Measurements from ENCODE around the gene SMAP2. TPM values are rescaled to one million over a fixed set of nuclear protein-coding genes. Genes with fewer than 3 reads are reported as not detected.
"Not testable (repeated sequence)": the region's sequence is repeated elsewhere in the genome, so short reads cannot be mapped to it uniquely, and the experiment has no call there.

SMAP2 gene
- 100 to 1,000 TPM; 166 to 280 (median 170) TPM for polyA plus RNA-seq

DNA sequence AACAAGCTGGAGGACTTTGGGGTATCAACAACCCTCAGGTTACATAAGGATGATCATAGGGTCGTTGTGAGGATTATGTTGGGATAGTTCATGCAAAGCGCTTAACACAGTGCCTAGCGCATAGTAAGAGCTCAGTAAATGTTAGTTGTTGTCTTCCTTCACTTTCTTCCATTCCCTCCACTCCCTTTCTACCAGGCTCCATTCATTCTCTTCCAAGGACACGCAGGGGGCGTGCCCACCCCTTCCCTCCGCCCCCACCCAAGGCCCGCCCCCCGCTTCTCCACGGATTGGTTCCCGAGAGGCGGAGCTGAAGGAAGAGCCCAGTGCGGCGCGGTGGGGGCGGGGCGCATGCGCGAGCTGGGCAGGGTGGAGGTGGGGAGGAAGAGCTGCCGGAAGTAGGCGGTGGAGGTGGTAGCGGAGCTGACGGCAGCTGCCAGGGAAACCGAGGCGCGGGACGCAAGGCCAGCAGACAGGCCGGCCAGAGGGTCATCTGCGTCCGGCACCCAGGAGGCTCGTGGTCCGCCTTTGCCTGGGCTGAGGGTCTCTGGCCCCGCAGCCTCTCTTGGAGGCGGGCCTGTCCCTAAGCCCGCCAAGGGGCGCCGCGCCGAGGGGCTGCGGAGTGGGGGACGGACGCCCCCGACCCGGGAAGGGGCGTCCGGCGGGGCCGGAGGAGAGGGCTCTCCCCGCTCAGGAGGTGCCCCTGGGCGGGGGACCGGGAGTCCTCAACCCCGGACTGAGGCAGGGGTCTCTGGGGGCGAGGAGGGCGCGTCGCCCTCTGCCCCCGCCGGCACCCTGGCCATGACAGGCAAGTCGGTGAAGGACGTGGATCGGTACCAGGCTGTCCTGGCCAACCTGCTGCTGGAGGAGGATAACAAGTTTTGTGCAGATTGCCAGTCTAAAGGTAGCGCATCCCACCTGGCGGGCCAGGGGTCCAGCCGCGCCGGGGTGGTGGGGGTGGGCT is at the start of gene SMAP2:
TSS of gene SMAP2 (plus strand) at position 405 of the 961 bp plus-strand sequence. CDS start at position 799, 394 bp downstream.
- Mint-ChIP-seq H3K4me1 (peaks cover 44 to 65% of the 10 kb centered on the region in 2 donors), H3K27me3 (ENCODE audit: low read depth in 3 of 3) (peaks cover 9 to 20% (median 13%) of the 10 kb centered on the region in 3 donors), H3K27ac (peak within 1 kb of the TSS; percentile 97 to 99 (median 98)), H3K4me3 (peak within 1 kb of the TSS; percentile 94 to 99 (median 97)), H3K36me3 (peaks cover 4 to 10% (median 6%) of the 10 kb centered on the region in 3 donors), H3K9me3 (no peaks in the 10 kb centered on the region)
- peak; percentile 96 to 97 (median 97) for DNase-seq

DNA sequence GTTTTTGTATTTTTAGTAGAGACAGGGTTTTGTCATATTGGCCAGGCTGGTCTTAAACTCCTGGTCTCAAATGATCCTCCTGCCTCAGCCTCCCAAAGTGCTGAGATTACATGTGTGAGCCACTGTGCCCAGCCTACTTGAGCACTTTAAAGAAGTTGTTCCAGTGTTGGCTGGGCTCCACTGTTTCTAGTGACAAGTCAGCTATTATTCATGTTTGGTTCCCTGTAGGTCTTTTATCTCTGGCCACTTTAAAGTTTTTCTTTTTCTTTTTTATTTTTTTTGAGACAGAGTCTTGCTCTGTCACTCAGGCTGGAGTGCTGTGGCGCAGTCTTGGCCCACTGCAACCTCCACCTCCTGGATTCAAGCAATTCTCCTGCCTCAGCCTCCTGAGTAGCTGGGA is 42.1 kb upstream of the SMAP2 start:
- H3K36me3 Mint-ChIP-seq; H3K27ac Mint-ChIP-seq; H3K27me3 Mint-ChIP-seq (ENCODE audit: low read depth in 3 of 3); H3K4me1 Mint-ChIP-seq; H3K9me3 Mint-ChIP-seq; DNase-seq; H3K4me3 Mint-ChIP-seq: not testable (repeated sequence)

DNA sequence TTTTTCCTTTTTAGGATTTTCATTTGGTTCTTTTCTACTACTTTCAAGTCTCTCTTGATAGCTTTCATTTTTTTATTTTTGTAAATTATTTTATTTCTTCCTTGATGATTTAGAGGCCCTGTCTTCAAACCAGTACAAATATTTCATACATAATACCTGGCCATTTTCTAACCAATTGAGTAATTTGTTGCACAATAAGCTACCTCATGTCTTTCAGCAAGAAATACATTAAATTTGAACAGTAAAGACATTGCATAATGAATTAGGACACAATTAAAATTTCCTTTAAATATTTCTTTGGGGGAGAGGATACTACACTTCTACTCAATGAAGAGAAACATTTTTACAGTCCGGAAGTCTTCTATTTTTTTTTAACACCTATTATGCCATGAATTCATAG is 40.8 kb upstream of the SMAP2 start:
- peaks cover 0 to 3% (median 0%) of the 10 kb centered on the region in 3 donors for H3K36me3 Mint-ChIP-seq

DNA sequence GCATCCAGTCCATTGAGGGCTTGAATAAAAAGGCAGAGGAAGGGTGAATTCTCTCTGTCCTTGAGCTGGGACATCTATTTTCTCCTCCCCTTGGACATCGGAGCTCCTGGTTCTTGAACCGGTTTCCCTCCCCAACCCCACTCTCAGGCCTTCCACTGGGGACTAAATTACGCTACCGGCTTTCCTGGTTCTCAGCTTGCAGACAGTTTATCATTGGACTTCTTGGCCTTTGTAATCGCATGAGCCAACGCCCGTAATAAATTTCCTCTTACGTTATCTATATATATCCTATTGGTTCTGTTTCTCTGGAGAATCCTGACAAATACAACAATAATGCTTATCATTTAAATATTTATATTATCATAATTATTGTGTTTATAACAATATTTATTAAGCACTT is 36.1 kb upstream of the SMAP2 start:
- H3K27me3 Mint-ChIP-seq (ENCODE audit: low read depth in 3 of 3) = peaks cover 0 to 8% (median 2%) of the 10 kb centered on the region in 3 donors
- H3K4me3 Mint-ChIP-seq = no peak overlapping the region
- H3K9me3 Mint-ChIP-seq = no peaks in the 10 kb centered on the region
- no peak overlapping the region for H3K27ac Mint-ChIP-seq
- peaks cover 3 to 7% of the 10 kb centered on the region in 2 donors for H3K4me1 Mint-ChIP-seq
- no peak for DNase-seq
- peaks cover 0 to 3% (median 0%) of the 10 kb centered on the region in 3 donors for H3K36me3 Mint-ChIP-seq

More for the DNA sequence above, 40.8 kb upstream of the SMAP2 start:
- no peak for DNase-seq
- Mint-ChIP-seq H3K27ac (no peak overlapping the region), H3K9me3 (no peaks in the 10 kb centered on the region), H3K4me1 (no peaks in the 10 kb centered on the region), H3K27me3 (ENCODE audit: low read depth in 3 of 3) (peaks cover 0 to 5% (median 2%) of the 10 kb centered on the region in 3 donors), H3K4me3 (no peak overlapping the region)

DNA sequence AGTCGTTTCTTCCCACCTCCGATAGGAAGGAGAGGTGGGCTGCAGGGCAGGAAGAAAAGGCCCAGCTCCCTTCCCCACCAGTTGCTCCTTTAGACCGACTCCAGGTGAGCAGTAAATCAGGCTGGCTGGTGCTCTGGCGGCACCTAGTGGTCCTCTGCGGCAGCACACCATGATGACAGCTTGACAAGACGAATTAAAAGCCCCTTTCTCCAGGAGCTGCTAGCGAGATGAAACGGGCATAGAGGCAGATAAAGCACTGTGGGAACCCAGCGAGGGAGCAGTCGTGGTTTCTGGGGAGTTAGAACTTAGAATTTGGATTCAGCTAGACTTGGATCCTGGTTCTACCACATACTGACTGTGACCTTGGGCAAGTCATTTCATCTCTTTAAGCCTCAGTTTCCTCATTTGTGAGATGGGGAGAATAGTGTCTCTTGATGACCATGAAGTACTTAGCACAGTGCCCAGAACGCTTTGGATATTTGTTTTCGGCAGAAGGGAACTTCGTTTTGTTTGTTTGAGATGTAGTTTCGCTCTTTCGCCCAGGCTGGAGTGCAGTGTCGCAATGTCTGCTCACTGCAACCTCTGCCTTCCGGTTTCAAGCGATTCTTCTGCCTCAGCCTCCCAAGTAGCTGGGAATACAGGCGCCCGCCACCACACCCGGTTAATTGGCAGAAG is 34.6 kb upstream of the SMAP2 start:
- Mint-ChIP-seq H3K36me3 (no peaks in the 10 kb centered on the region), H3K9me3 (no peaks in the 10 kb centered on the region), H3K4me1 (peaks cover 3 to 7% of the 10 kb centered on the region in 2 donors), H3K27me3 (ENCODE audit: low read depth in 3 of 3) (peaks cover 0 to 8% (median 4%) of the 10 kb centered on the region in 3 donors), H3K4me3 (peak overlapping the region in 3 of 5 donors; percentile 3 to 17 (median 6)), H3K27ac (peak overlapping the region in 3 of 6 donors; percentile 8 to 50 (median 12))
- peak; percentile 77 to 84 (median 80) for DNase-seq

DNA sequence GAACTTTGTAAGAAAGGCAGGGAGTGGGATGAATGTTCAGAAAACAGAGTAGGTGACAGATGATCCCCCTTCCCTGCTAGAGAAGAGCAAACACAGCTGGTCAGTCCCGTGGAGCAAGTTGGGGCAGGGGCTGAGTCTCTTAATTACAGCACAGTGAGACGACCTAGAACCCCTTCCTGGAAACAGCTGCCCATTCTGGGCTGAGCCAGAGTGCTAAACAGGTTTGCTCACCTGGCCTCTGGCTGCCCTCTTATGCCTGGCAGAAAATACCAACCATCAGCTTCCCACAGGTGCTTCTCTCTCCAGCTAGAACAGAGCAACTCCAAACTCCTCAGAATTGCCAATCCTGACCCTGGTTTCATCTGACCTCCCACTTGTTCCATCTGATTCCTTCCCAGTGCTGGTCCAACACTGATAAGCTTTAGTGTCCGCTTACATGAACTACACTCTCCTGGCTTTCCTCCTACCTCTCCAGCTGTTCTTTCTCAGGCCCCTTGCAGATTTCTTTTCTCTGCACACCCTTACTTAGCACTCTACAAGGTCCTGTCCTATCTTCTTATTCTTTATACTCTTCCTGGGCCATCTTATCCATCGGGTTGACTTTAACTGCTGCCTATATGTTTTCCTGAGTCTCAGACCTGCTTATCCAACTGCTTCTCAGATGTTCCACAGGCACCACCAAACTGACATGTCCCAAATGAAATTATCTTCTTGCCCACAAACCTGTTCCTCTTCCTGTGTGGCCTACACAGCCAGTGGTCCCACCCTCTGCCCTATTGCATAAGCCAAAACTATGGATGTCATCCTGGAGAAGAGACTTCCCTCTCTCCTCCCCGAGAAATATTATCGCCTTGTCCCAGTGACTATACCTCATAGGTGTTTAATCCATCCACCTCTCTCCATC is 33.9 kb upstream of the SMAP2 start:
- no peaks in the 10 kb centered on the region for H3K9me3 Mint-ChIP-seq
- peaks cover 2 to 4% (median 4%) of the 10 kb centered on the region in 3 donors for H3K27me3 Mint-ChIP-seq (ENCODE audit: low read depth in 3 of 3)
- H3K4me1 Mint-ChIP-seq = peaks cover 3 to 7% of the 10 kb centered on the region in 2 donors
- peak overlapping the region in 2 of 6 donors; percentile 16 to 53 for H3K27ac Mint-ChIP-seq
- DNase-seq = no peak
- no peak overlapping the region for H3K4me3 Mint-ChIP-seq
- H3K36me3 Mint-ChIP-seq = no peaks in the 10 kb centered on the region

DNA sequence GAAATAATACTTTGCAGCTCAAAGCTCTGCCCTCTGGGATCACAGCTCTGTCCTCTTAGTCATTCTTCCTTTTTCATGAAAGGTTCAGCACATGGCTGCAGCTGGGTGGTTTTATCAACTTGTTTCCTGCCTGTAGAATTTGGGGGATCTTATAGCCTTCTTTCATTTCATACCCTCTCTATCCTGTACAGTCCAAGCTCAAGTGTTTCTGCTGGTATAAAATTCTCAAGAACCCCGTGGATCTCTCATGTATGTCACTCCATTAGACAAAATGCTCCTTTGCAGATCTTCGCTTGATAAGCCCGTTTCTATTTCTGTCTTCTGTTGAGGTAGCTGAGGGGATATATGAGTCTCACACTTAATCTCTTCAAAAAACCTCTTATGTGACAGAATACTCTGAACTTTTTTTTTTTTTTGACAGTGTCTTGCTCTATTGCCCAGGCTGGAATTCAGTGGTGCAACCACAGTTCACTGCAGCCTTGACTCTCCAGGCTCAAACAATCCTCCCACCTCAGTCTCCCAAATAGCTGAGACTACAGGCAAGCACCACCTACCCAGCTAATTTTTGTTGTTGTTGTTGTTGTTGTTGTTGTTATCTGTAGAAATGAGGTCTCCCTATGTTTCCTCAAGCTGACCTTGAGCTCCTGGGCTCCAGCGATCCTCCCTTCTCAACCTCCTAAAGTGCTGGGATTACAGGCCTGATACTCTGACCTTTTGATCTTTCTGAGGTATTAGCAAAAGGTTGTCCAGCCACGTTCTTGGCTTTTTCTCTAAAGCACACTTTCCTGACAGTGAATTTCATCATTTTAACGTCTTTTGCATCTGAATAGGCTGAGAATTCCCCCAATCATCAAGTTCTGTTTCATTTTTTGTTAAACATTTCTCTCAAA is 31.8 kb upstream of the SMAP2 start:
- Mint-ChIP-seq H3K9me3 (no peaks in the 10 kb centered on the region), H3K36me3 (no peaks in the 10 kb centered on the region), H3K27me3 (ENCODE audit: low read depth in 3 of 3) (peaks cover 2 to 3% (median 3%) of the 10 kb centered on the region in 3 donors), H3K27ac (peak overlapping the region in 1 of 6 donors; percentile 13), H3K4me1 (peaks cover 3 to 7% of the 10 kb centered on the region in 2 donors), H3K4me3 (no peak overlapping the region)
- DNase-seq = no peak

DNA sequence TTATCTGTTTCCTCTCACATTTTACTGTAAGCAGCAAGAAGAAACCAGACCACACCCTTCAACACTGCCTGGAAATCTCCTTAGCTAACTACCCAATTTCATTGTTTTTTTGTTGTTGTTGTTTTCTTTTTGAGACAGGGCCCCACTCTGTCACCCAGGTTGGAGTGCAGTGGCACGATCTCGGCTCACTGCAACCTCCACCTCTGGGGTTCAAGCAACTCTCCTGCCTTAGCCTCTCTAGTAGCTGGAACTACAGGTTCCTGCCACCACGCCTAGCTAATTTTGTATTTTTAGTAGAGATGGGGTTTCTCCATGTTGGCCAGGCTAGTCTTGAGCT is 31.2 kb upstream of the SMAP2 start:
- H3K9me3 Mint-ChIP-seq; H3K4me1 Mint-ChIP-seq; H3K27me3 Mint-ChIP-seq (ENCODE audit: low read depth in 3 of 3); H3K4me3 Mint-ChIP-seq; H3K36me3 Mint-ChIP-seq; DNase-seq: not testable (repeated sequence)
- peak overlapping the region in 1 of 6 donors; percentile 5 for H3K27ac Mint-ChIP-seq

DNA sequence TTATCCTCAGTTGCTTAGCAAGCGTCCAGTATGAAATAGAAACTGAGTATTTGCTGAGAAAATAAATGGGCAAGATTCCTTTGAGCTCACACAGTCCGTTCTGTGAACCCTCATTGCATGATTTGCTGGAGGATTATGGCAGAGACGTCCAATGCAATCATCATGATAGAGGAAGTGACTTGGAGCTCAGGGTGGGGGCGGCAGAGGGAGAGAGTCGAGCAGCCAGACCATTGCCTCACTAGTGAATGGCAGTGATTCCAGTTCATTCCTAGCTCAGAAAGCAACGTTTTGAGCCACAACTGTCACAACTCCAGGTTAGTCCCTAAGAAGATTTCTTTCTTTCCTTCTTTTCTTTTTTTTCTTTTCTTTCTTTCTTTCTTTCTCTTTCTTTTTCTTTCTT is 28.9 kb upstream of the SMAP2 start:
- Mint-ChIP-seq H3K4me1 (no peaks in the 10 kb centered on the region), H3K27me3 (ENCODE audit: low read depth in 3 of 3) (peaks cover 3 to 4% (median 3%) of the 10 kb centered on the region in 3 donors), H3K4me3 (no peak overlapping the region), H3K36me3 (no peaks in the 10 kb centered on the region), H3K9me3 (no peaks in the 10 kb centered on the region), H3K27ac (no peak overlapping the region)
- DNase-seq = no peak

DNA sequence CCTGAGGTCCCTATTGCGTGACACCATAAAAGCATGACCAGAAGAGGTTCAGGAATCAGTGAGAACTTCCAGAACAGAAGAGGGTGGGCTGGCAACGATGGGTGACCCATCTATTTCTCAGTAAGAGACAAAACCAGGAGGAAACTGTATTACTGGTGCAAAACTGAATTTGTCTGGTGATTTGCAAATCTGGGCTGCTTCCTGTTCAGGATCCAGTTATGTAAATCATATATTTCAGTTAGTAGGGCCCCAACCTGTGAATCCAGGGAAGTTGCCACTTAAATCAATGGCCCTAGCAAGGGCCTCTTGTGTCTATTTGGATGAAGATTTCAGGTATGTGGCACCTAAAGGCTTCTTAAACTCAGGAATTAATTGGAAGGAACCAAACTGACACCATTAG is 23.1 kb upstream of the SMAP2 start:
- Mint-ChIP-seq H3K36me3 (no peaks in the 10 kb centered on the region), H3K4me3 (no peak overlapping the region)

DNA sequence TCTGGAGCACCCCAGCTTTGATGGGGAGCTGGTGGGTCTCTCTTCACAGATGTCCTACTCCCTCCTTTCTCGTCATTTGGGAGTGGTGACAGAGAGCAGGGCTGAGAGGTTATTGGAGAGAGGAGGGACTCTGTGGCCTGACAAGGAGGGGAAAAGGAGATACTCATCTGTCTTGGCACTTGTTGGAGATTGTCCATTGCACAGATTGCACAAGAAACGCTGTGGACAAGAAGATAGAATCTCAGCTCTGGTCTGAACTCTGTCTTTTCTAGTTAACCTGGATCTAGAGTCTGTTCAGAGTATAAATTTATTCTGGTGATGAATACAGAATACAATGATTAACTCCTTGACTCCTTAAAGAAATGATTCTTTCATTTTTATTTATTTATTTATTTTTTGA is 22.4 kb upstream of the SMAP2 start:
- Mint-ChIP-seq H3K4me3 (no peak overlapping the region), H3K9me3 (no peaks in the 10 kb centered on the region), H3K27me3 (ENCODE audit: low read depth in 3 of 3) (peaks cover 0 to 2% (median 0%) of the 10 kb centered on the region in 3 donors), H3K4me1 (no peaks in the 10 kb centered on the region), H3K36me3 (no peaks in the 10 kb centered on the region), H3K27ac (no peak overlapping the region)
- no peak for DNase-seq

More for the DNA sequence above, 23.1 kb upstream of the SMAP2 start:
- no peak for DNase-seq
- Mint-ChIP-seq H3K27ac (no peak overlapping the region), H3K4me1 (no peaks in the 10 kb centered on the region), H3K27me3 (ENCODE audit: low read depth in 3 of 3) (peaks cover 0 to 2% (median 0%) of the 10 kb centered on the region in 3 donors), H3K9me3 (no peaks in the 10 kb centered on the region)

DNA sequence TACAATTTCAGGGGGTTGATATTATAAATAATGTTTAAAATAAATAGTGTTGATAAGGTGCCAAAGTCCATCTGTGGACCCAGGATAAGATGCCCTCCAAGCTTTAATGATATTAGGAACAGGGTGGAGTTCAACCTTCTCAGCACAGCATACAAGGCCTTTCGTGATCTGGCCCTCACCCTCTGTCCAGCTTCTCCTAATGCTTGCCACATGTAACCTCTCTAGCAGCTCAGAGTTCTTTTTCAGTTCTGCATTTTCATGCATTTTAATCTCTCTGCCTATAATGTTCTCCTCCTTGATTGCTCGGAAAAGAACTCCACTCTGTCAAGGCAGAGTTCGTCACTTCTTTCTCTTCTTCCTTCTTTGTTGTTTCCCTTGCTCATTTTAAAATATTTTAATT is 21.4 kb upstream of the SMAP2 start:
- no peaks in the 10 kb centered on the region for H3K9me3 Mint-ChIP-seq
- no peaks in the 10 kb centered on the region for H3K4me1 Mint-ChIP-seq
- H3K36me3 Mint-ChIP-seq = no peaks in the 10 kb centered on the region
- H3K27me3 Mint-ChIP-seq (ENCODE audit: low read depth in 3 of 3) = peaks cover 0 to 2% (median 0%) of the 10 kb centered on the region in 3 donors
- no peak for DNase-seq
- no peak overlapping the region for H3K4me3 Mint-ChIP-seq
- peak overlapping the region in 1 of 6 donors; percentile 5 for H3K27ac Mint-ChIP-seq
